ENCODE measurements around the gene ADCY10. TPM values are rescaled to one million over a fixed set of nuclear protein-coding genes. Genes with fewer than 3 reads are reported as not detected.
A peak's percentile ranks its signal among the peaks of the same experiment; 100 is the strongest.

Gene ADCY10
- total and polyA plus RNA-seq, 2 of the 4 experiments (the other 2 are of a cell fraction): under 0.01 to 0.03 TPM

- H3K4me3 ChIP-seq (ENCODE audit: insufficient read depth, low read depth, low read length): no peak overlapping the region
- H3K79me1 ChIP-seq (ENCODE audit: low read depth in 1 of 2, low read length in 2 of 2): no peaks in the 10 kb centered on the region
- H2BK20ac ChIP-seq (ENCODE audit: low read depth, low read length): 0 out of 2 replicates have a peak overlapping the region, but pooled peaks have one; percentile 68
- H2AK5ac ChIP-seq (ENCODE audit: low read depth, low read length): peak overlapping the region; percentile 57
- H2BK15ac ChIP-seq (ENCODE audit: low read depth, low read length): no peak overlapping the region
- H3K4me1 ChIP-seq (ENCODE audit: control insufficient read depth, insufficient read depth, low read length): peaks cover 10% of the 10 kb centered on the region
- WGBS, 2 experiments (ENCODE audit: extremely low coverage in 2 of 2, insufficient read length in 1 of 2): 100% methylated on average over 1 of the region's 8 CpGs; no CpG with 5 or more reads in 1 of the 2 experiments
- no peak for TF ChIP-seq RAD21 (IDR thresholded peaks at IDR 0.05; ENCODE audit: low read length)
- TF ChIP-seq CTCF (conservative IDR thresholded peaks at IDR 0.05; ENCODE audit: low read depth, low read length): no peak
- no peak for TF ChIP-seq USF2 (IDR thresholded peaks at IDR 0.05; ENCODE audit: low read depth, low read length)
- no peak for TF ChIP-seq CHD1 (IDR thresholded peaks at IDR 0.05; ENCODE audit: low read depth, low read length)
- no peak for TF ChIP-seq BHLHE40 (IDR thresholded peaks at IDR 0.05; ENCODE audit: low read depth, low read length)
- TF ChIP-seq RFX5 (IDR thresholded peaks at IDR 0.05; ENCODE audit: low read depth, low read length): no peak
- no peak for TF ChIP-seq POLR2A (IDR thresholded peaks at IDR 0.05; ENCODE audit: low read depth, low read length)
- TF ChIP-seq CEBPB (IDR thresholded peaks at IDR 0.05; ENCODE audit: low read depth, low read length): no peak
- no peak for TF ChIP-seq MAZ (IDR thresholded peaks at IDR 0.05; ENCODE audit: borderline replicate concordance, low read depth, low read length)
- TF ChIP-seq FOS (IDR thresholded peaks at IDR 0.05; ENCODE audit: low read depth, low read length): no peak
- H3K36me3 ChIP-seq (ENCODE audit: control insufficient read depth, insufficient read depth, low read length): no peaks in the 10 kb centered on the region
- H2AFZ ChIP-seq (replicated peaks; ENCODE audit: low read length, poor library complexity): no peak overlapping the region
- H3K9ac ChIP-seq (ENCODE audit: low read depth, low read length): no peak overlapping the region
- no peaks in the 10 kb centered on the region for H4K20me1 ChIP-seq (ENCODE audit: insufficient read depth, low read length)
- no peak overlapping the region for H3K23ac ChIP-seq (ENCODE audit: low read depth, low read length)
- no peak overlapping the region for H2BK120ac ChIP-seq (ENCODE audit: low read depth, low read length)
- H3K9me3 ChIP-seq (ENCODE audit: control insufficient read depth, insufficient read depth, low read length): no peaks in the 10 kb centered on the region
- no peak overlapping the region for H4K8ac ChIP-seq (ENCODE audit: low read depth in 2 of 2, low read length in 2 of 2)
- no peak overlapping the region for H3K14ac ChIP-seq (replicated peaks; ENCODE audit: low read depth, low read length)
- no peak overlapping the region for H4K5ac ChIP-seq (ENCODE audit: low read depth, low read length)
- no peak for ATAC-seq (ENCODE audit: low read depth)
- no peaks in the 10 kb centered on the region for H3K27me3 ChIP-seq (ENCODE audit: control insufficient read depth, insufficient read depth, low read length)
- ChIA-PET POLR2A (ENCODE audit: unreplicated experiment) (no interaction called here), CTCF (interaction anchor here (0.5 to 1.4 kb wide), 3 partner anchors 10 to 36 kb away, joined by 3 to 8 read pairs (median 3); no protein-coding TSS in a partner anchor)
- no peak overlapping the region for H3K56ac ChIP-seq (ENCODE audit: extremely low read depth, insufficient read depth, low read length)
- in situ Hi-C loops (cut with MboI; ENCODE audit: low sequenced_read_pairs) (no loop called here), dilution Hi-C loops (cut with HindIII; ENCODE audit: low sequenced_read_pairs, unreplicated experiment) (no loop called here), intact Hi-C loops (cut with micrococcal nuclease) (no loop called here)
- DNase-seq: no peak
- no peak overlapping the region for H4K91ac ChIP-seq (ENCODE audit: insufficient read depth, low read depth, low read length)
- no peak overlapping the region for H2BK5ac ChIP-seq (ENCODE audit: low read depth, low read length, poor library complexity, severe bottlenecking)
- H3K27ac ChIP-seq (ENCODE audit: insufficient read depth, low read length): no peak overlapping the region
- H3K18ac ChIP-seq (ENCODE audit: low read depth, low read length): no peak overlapping the region
- 0 out of 2 replicates have a peak overlapping the region, but pooled peaks have one; percentile 38 for H3K4ac ChIP-seq (ENCODE audit: low read depth, low read length)
- no TSS peak for BruUV-seq (replicated peaks)
- H2AK9ac ChIP-seq (replicated peaks; ENCODE audit: low read depth, low read length, poor library complexity): no peak overlapping the region
- H3K4me2 ChIP-seq (ENCODE audit: low read depth, low read length): no peak overlapping the region
- H3K9me1 ChIP-seq (ENCODE audit: insufficient read depth, low read length): peaks cover 3% of the 10 kb centered on the region; the same call in 1 of the 2 replicates
Measured at GRCh38 chr1:167882376-167882775, 31.6 kb downstream of the ADCY10 start.

Data from IMR-90 (cell line).